Hematopoietic multipotent progenitor cell treated with erythropoietin and hydrocortisone succinate and interleukin-3 and kit ligand, for 6 days (in vitro differentiated cells): ENCODE data around the gene WBP1L.
"Not testable (repeated sequence)": the region's sequence is repeated elsewhere in the genome, so short reads cannot be mapped to it uniquely, and the experiment has no call there.

Source experiments
- DNase-seq: peaks from one replicate; pipeline ENCODE4 v3.0.0-alpha.2; 2015

WBP1L gene

DNA sequence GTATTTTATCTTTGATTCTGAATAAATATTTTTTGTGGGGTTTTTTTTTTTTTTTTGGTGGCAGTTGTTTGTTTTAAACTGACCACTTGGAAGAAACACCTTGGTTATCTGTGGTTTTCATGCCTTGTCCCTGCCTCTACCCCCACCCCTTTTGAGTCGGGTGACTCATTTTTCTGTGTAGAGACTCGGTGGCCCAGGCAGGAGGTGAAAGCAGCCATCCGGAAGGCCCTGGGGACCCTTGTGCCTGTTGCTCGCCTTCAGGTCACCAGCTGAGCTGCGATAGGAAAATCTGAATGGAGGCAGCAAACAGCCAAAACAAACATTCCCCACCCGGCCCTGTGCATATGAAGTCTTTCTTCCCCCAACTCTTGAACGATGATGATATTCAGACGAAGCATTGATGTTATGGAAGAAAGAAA is 70.7 kb downstream of the WBP1L start:
- peak; percentile 62 for DNase-seq

GRCh38 chr10:102814873-102815661 is 71.3 kb downstream of the WBP1L start:
- peak; percentile 47 for DNase-seq

DNA sequence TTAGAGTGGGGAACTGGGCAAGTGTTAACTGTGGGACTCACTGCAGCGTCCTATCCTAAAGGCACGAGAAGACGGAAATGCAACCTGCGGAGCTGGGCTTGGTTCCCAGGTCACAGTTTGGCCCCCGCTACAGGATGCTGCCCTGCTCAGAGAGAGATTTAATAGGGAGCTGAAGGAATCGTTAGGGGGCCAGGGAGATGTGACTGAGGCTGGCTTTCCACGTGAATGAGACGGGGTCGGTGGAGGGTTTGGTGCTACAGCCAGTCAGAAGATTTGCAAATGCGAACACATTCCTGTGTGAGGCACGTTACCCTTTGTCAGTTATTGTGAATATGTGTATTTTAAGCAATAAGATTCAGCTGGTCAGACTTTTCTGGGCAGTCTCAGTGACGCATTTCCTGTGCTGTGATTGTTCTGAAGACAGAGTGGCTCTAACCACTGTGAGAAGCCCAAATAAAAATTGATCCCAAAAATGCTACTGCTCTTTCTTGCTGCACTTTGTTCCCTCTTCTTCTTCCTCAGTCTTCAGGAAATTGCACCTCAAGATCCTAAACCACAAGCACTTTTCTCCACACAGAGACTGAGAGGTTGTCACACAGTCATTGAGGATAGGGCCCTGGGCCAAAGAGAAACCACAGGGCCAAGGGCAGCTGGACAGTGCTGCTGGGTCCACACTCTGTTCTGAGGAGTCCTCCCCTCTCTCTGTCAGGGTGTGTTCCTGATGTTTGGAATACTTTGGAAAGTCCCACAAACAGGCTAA is 72.2 kb downstream of the WBP1L start:
- no peak for DNase-seq

- no peak for DNase-seq
Observed at GRCh38 chr10:102817175-102817574, 73.4 kb downstream of the WBP1L start.

DNA sequence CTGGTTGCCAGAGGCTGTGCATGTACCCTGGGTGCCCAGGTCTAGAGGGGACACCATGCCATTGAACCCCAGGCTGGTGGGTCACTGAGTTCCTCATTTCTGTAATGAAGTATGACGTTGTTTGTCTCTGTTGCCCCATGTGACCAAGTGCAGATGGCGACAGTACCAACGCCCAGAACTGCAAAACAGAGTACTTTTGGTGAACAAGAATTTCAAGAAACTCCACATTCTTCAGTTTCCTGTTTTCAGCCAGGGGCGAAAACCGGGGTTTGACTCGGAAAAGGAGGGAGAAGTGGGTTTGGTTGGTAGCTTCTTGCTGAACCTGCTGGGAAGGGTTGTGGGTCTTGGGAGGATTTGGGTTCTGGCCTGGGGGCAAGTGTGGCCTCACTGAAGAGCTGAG is 75.3 kb downstream of the WBP1L start:
- DNase-seq = peak; percentile 54

GRCh38 chr10:102820008-102820407 is 76.3 kb downstream of the WBP1L start:
- DNase-seq = not testable (repeated sequence)

DNA sequence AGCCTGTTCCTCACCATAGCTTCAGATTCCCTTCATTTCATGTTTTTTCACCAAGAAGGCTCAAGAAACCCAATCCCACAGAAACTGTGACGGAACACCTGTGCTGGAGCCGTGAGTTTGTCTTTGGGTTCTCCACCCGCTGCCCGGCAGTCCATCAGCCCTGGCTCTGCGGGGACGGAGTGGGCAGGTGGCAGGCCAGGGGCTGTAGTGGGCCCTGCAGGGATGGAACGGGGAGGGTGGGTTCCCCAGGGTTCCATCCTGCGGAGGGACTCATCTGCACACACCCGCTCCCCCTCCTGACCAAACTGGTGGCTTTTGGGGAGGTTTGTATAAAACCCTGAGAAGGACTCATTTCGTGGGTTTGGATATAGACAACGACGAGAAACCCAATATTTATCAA is 78.5 kb downstream of the WBP1L start:
- no peak for DNase-seq

DNA sequence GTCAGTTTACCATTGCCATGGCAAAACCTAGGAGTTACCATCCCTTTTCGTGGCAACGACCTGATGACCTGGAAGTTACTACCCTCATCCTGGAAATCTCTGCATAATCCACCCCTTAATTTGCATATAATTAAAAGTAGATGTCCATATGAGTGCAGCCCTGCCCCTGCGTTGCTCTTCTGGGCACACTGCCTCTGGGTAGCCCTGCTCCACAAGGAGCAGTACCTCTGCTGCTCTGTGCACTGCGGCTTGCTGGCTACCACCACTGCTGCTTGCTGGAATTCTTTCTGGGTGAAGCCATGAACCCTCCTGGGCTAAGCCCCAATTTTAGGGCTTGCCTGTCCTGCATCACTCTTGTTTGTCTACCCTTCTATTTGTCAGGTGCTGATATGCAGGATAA is 80.9 kb downstream of the WBP1L start:
- no peak for DNase-seq

DNA sequence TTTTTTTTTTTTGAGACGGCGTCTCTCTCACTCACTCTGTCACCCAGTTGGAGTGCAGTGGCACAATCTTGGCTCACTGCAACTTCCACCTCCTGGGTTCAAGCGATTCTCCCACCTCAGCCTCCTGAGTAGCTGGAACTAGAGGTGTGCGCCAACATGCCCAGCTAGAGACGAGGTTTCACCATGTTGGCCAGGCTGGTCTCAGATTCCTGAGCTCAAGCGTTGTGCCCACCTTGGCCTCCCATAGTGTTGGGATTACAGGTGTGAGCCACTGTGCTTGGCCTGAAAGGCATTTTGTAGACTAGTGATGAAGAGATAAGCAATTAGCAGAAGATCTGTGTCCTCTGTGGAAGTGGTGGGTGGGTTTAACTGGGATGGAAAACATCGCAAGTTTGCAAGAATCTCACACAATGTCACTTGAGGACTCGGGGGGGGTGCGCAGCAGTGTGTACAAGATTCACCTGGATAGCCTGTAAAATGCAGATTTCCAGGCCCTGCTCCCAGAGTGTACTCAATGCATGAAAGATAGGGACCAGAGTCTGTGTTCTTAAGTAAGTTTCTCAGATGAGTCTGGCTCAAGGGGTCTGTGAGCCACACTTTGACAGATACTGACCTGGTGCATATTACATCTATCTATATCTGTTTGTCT is 82.5 kb downstream of the WBP1L start:
- DNase-seq = no peak

DNA sequence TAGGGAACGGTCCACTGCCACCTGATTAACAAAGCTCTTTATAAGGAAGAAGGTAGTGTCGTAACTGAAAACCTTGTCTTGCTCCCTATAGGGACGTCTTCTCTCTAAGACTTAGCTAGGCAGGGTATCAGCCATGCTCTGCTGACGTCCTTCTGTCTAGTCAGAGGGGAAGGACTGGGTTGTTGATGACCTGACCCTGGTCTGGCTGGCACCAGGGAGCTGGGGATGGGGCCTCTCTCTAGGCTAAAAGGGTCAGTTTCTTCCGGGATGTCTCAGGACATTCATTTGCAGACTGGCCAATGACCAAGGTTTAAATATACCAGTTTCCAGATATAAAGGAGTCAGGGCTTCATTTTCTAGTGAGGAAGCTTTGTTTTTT is 83.8 kb downstream of the WBP1L start:
- no peak for DNase-seq

DNA sequence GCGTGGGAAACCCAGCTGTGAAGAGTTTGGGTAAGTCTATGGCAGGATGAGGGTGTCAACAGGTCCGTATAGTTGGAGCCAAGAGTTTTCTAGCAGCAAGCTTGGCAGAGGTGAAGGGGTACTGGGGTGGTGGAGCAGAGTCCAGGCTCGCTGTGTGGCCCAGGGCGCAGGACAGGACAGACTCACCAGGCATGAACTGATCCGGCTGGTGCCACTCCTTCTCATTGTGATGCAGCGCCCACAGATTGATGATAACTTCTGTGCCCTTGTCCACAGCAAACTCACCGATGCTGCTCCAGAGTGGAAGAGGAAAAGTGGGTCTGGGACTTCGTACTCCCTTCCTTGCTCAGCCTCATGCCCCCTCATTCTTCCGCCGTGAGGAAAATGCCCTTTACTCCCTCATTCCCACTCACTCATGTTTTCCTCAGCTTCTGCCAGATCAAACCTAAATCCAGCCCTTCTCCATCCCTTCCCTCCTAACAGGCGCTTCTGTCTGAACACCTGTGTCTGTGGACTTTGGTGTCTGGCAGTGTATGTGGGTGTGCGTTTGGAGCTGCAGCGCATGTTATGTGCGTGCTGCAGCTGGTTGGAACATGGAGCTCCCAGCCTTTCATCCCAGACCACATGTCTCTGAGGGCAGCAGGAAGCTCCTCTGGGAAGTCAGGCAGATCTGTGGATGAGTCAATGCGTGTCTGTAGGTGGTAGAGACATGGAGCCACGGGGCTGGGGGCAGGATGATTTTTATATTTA is 87.7 kb downstream of the WBP1L start:
- no peak for DNase-seq

GRCh38 chr10:102832248-102832647 is 88.5 kb downstream of the WBP1L start:
- DNase-seq = no peak

DNA sequence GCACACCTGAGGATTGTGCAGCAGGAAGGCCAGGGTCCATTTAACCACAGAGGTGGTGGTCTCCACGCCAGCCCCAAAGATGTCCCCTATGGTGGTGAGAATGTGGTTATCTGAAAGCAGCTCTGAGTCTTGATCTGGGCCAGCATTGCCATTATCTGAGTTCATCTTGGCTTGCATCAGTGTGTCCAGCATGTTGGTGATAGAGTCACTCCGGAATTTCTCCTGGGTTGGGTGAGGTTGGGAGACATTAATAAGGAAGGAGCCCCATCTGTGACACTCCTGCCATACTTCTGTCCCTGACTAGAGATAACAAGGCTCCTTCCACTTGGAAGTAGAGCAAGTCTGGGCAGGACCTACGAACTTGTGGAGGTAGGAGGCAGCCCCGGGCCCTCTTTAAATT is 89.2 kb downstream of the WBP1L start:
- no peak for DNase-seq

- DNase-seq = peak; percentile 21
Observed at GRCh38 chr10:102834143-102834542, 90.4 kb downstream of the WBP1L start.

DNA sequence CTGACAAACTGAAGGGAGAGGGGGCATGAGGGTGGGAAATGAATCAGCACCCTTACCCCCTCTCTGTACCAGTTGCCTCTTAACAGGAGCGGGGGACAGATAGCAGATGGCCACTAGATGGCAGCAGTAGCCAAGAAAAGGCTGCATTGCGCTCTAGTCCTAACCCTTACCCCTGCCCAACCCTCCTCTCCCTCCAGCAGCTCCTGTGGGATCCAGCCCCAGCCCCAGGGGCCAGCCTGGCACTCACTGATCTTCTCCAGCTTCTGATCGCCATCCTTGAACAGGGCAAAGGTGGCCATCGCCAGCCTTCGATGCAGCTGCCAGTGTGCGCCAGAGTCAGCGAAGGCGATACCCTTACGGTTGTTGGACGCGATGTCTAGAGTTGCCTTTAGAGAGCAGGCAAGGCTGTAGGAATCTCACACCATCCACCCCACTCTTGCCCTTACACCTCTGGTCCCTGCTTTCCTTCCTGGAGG is 91.3 kb downstream of the WBP1L start:
- peak; percentile 93 for DNase-seq

DNA sequence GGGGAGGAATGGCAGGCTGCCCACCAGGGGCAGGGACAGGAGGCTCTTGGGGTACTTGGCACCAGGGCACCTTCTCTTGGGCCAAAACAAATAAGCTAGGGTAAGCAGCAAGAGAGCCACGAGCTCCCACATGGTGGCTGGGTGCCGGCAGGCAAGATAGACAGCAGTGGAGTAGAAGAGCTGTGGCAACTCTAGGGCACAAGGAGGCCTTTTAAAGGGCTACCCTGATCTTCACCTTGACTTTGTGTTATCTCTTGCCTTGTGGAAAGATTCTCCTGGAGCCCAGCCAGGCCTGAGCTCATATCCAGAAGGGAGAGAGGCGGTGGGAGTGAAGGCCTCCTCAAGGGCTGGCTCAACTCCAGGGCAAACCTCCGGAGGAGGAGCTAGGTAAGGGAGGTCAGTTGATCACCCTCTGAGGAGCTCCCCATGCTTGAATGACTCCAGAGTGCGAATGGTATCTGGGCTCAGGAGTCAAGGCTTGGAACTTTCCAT is 93.5 kb downstream of the WBP1L start, which contains the start of gene CYP17A1:
Gene CYP17A1, minus strand, starts transcription at position 184 of the 492 bp plus-strand sequence. Its CDS starts 52 bp downstream, at position 132.
- DNase-seq = peak; percentile 49

GRCh38 chr10:102838276-102838927 is 94.7 kb downstream of the WBP1L start:
- not testable (repeated sequence) for DNase-seq

DNA sequence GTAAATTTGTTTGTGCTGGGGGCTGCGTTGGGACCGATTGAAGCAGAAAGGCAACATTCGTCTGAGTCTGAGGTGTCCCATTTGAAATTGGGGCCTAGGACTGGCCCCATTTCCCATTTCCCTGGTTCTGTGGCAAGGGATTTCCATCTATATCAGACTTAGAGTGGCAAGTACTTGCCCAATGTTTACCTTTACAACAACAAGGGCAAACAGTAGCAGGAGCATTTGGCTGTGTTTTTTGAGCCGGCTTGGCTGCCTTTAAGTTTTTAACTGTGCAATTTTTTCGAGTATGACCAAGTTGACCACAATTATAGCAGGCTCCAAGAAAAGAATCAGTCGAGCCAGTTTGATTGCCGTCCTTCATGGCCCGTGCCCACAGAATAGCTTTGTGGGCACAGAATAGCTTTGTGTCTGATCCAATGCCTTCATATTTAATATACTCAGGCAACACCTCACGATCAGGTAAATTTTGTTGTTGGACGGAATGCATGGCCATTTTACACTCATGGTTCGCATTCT is 98.1 kb downstream of the WBP1L start:
- no peak for DNase-seq

- DNase-seq = not testable (repeated sequence)
Observed at GRCh38 chr10:102843139-102843538, 99.4 kb downstream of the WBP1L start.

DNA sequence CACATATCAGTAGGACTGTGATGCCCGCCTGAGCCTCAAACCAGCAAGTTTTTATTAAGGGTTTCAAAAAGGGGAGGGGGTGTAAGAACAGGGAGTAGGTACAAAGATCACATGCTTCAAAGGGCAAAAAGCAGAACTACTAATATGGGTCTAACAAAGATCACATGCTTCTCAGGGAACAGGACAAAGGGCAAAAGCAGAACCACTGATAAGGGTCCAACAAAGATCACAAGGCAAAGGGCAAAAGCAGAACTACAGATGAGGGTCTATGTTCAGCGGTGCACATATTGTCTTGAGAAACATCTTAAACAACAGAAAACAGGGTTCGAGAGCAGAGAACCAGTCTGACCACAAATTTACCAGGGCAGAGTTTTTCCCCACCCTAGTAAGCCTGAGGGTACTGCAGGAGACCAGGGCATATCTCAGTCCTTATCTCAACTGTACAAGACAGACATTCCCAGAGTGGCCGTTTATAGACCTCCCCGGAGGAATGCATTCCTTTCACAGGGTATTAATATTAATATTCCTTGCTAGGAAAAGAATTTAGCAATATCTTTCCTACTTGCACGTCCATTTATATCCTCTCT is 100.5 kb downstream of the WBP1L start:
- DNase-seq = not testable (repeated sequence)

DNA sequence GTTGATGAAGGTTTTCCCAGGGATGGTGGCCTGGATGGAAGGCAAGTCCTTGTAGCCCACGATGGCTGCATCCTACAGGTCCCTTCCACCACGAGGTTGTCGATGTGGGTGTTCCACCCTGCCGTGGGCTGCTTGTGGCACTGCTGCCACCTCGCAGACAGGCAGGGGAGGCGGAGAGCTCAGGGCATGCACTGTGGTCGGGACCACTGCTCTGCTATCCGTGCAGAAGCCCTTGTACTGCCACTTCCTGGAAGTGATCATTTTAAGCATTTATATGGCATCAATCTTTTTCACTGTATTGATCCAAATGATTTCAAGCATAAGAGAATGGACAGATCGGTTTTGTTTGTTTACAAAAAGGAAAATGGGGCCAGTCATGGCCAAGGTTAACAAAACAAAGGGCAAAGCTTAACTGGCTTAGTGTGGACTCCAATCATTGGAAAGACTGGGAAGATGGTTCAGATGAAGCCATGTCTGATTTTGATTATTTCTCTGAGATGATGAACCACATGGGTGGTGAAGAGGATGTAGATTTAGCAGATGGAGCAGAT is 101.7 kb downstream of the WBP1L start:
- no peak for DNase-seq
